ENCODE measurements around the gene AMIGO3.

GRCh38 chr3:49700453-49701128 is 18.9 kb downstream of the AMIGO3 start:
- TF ChIP-seq CTCF (IDR thresholded peaks at IDR 0.05) (no peak), POLR2AphosphoS5 (IDR thresholded peaks at IDR 0.05) (no peak)

Measured in gastroesophageal sphincter (tissue), 3 donors.